ENCODE results near the gene SPON2. TPM values are rescaled to one million over a fixed set of nuclear protein-coding genes. Genes with fewer than 3 reads are reported as not detected.
"Not testable (repeated sequence)": the region's sequence is repeated elsewhere in the genome, so short reads cannot be mapped to it uniquely, and the experiment has no call there.

Gene SPON2
- total RNA-seq, 1 experiment from 2014 or later, result 3.8 TPM

- no peak for DNase-seq (ENCODE audit: low read depth)
These were observed 20.1 kb downstream of the SPON2 start for GRCh38 chr4:1152290-1152689.

- DNase-seq (ENCODE audit: low read depth), result no peak
These were observed 20.8 kb downstream of the SPON2 start for GRCh38 chr4:1151541-1151940.

- no peak for DNase-seq (ENCODE audit: low read depth)
These were observed 21.5 kb downstream of the SPON2 start for GRCh38 chr4:1150875-1151274.

DNA sequence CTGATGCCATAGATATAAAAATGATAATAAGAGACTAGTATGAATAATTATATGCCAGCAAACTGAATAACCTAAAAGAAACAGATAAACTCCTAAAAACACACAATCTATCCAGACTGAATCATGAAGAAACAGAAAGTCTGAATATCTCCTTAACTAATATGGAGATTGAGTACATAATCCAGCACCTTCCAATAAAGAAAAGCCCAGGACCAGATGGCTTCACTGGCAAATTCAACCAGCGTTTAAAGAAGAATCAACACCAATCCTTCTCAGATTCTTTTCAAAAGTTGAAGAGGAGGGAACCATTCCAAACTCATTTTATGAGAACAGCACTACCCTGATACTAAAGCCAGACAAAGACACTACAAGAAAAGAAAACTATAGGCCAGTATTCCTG is 32.5 kb downstream of the SPON2 start:
- no peak for DNase-seq (ENCODE audit: low read depth)

- DNase-seq (ENCODE audit: low read depth), result no peak
These were observed 34.5 kb downstream of the SPON2 start for GRCh38 chr4:1137850-1138249.

- DNase-seq (ENCODE audit: low read depth), result peak; percentile 17
These were observed 35.2 kb downstream of the SPON2 start for GRCh38 chr4:1137063-1137776.

- no peak for DNase-seq (ENCODE audit: low read depth)
These were observed 36.3 kb downstream of the SPON2 start for GRCh38 chr4:1136048-1136447.

- DNase-seq (ENCODE audit: low read depth), result no peak
These were observed 39.4 kb downstream of the SPON2 start for GRCh38 chr4:1133033-1133432.

DNA sequence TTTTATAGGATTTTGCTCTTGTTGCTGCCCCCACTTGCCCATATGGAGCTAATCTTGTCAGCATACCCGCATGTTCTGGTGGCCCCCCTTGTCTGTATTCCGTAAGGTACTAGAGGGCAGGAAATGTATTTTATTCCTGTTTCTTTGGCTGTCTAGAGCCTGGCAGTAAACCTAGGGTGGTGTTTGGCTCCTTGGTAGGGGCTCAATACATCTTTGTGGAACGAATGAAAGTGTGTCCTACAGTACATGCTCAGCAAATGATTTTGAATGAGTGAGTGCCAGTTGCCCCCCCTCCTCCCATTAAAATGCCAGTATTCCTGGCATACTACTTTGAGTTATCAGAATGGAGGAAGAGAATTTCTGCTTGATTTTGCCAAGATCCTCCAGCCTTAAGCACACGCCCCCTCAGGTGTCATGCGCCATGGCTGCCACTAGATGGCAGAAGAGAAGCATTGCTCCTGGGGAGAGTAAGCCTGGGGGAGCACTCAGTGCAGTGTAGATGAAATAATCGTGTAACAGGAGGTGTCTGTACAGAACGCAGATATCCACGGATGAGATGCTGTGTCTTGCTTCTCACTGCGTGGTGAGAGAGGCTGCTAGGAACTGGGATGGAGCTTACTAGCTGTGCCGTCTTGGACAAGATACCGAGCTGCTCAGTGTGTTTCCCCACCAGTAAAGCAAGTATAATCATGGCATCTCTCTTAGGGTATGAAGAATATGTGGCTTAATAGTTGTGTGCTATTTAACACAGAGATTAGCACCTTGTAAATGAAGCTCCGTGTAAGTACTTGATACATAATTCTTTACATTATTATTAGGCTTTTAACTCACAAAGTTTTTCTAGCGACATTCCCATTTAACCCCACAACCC is 41.8 kb downstream of the SPON2 start:
- peak; percentile 59 for DNase-seq (ENCODE audit: low read depth)

DNA sequence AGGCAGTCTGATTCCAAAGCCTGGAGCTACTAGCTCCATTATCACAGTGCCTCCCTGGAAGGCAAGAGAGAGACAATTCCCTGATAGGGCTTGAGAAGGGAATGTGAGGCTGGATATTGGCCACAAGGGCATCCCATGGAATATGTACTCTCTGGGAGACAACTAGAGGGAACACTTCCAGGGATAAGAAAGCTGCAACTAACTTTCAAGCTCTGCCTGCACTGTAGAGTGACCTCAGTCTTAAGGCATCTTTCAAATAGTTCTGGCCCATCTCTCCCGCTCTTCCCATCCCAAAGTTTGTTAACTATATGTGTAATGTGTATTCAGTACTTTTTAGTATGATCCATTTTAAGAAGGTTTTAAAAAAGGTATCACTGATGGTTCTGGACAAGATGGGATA is 45.9 kb downstream of the SPON2 start:
- DNase-seq (ENCODE audit: low read depth), result no peak

DNA sequence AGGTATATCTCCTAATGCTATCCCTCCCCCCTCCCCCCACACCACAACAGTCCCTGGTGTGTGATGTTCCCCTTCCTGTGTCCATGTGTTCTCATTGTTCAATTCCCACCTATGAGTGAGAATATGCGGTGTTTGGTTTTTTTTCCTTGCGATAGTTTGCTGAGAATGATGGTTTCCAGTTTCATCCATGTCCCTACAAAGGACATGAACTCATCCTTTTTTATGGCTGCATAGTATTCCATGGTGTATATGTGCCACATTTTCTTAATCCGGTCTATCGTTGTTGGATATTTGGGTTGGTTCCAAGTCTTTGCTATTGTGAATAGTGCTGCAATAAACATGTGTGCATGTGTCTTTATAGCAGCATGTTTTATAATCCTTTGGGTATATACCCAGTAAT is 46.9 kb downstream of the SPON2 start:
- not testable (repeated sequence) for DNase-seq (ENCODE audit: low read depth)

DNA sequence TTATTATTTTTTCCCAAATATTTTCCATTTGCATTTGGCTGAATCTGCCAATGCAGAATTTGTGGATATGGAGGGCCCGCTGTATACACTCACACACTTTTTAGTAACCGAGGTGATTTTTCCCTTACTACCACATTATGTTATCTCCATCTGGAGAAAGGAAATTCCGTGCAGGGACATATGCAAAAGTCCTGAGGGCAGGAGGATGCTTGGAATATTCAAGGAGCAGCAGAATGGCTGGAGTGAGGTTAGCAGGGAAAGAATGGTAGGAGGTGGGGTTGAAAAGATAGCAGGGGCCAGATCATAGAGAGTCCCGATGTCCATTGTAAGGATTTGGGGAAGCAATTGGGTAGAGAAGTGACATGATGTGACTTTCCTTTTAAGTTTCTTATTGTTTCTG is 47.6 kb downstream of the SPON2 start:
- DNase-seq (ENCODE audit: low read depth), result no peak

DNA sequence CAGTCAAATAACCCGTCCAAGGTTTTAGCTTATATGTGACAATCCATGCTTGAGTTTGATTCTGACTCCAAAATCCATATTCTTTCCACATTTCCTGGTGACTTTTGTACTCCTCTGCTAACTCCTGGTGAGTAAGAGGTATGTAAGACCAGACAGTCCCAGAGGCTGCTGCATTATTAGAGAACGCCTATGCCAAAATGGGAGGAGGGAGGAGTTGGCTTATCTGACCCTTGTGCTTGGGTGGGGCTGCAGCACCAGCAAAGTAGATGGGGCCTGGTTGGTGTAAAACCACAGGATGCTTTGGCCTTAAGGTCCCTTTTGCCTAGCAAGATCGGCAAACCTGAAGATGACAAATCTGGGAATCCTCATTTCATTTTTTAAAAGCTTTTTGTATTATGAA is 49.9 kb downstream of the SPON2 start:
- DNase-seq (ENCODE audit: low read depth), result no peak

Other genes with a start within 250 kb of the SPON2 start
- gene GAK, start 240.3 kb downstream of the SPON2 start, total RNA-seq (2014; rRNA removed; shearing (Covaris generic)), result 23.1 and 28.2 TPM in 2 replicates
- gene TMEM175, start 240.1 kb downstream of the SPON2 start, total RNA-seq (2014; rRNA removed; shearing (Covaris generic)), result 13.5 and 17.4 TPM in 2 replicates
- 1.6 TPM in 2 replicates for gene DGKQ, start 199.0 kb downstream of the SPON2 start, total RNA-seq (2014; rRNA removed; shearing (Covaris generic))
- 0.60 and 2.0 TPM in 2 replicates for gene IDUA, start 185.5 kb downstream of the SPON2 start, total RNA-seq (2014; rRNA removed; shearing (Covaris generic))
- not detected in 2 replicates for gene SLC26A1, start 179.2 kb downstream of the SPON2 start, total RNA-seq (2014; rRNA removed; shearing (Covaris generic))
- 3.1 and 4.6 TPM in 2 replicates for gene FGFRL1, start 161.0 kb downstream of the SPON2 start, total RNA-seq (2014; rRNA removed; shearing (Covaris generic))
- not detected in 2 replicates for gene RNF212, start 59.0 kb downstream of the SPON2 start, total RNA-seq (2014; rRNA removed; shearing (Covaris generic))
- gene CTBP1, start 76.5 kb upstream of the SPON2 start, total RNA-seq (2014; rRNA removed; shearing (Covaris generic)), result 61.3 and 97.9 TPM in 2 replicates
- 33.7 and 34.5 TPM in 2 replicates for gene MAEA, start 117.3 kb upstream of the SPON2 start, total RNA-seq (2014; rRNA removed; shearing (Covaris generic))
- gene UVSSA, start 174.6 kb upstream of the SPON2 start, total RNA-seq (2014; rRNA removed; shearing (Covaris generic)), result 1.2 and 2.6 TPM in 2 replicates
- gene NKX1-1, start 233.9 kb upstream of the SPON2 start, total RNA-seq (2014; rRNA removed; shearing (Covaris generic)), result not detected in 2 replicates